Muscle layer of duodenum (tissue), 2 donors: ENCODE results near the gene CCL2.

Experiments used
- H3K27ac ChIP-seq: one replicate; pipeline ENCODE4 v1.7.0; 2013; ENCODE audit warnings: mild to moderate bottlenecking, low read length
- H3K27me3 ChIP-seq: one replicate; pipeline ENCODE4 v1.7.0; 2013; ENCODE audit warnings: low read depth, mild to moderate bottlenecking, control low read depth, low read length
- H3K36me3 ChIP-seq, 2 donors: one replicate each; pipeline ENCODE4 v1.7.0; 2013; ENCODE audit warnings: low read length in 2 of 2, control low read depth in 1 of 2, mild to moderate bottlenecking in 1 of 2; ENCODE audit not compliant: insufficient read depth in 2 of 2, control insufficient read depth in 1 of 2
- H3K4me1 ChIP-seq, 2 donors: one replicate each; pipeline ENCODE4 v1.7.0; 2013; ENCODE audit warnings: low read length in 2 of 2, mild to moderate bottlenecking in 2 of 2, control low read depth in 1 of 2, moderate library complexity in 1 of 2; ENCODE audit not compliant: insufficient read depth in 2 of 2, control insufficient read depth in 1 of 2
- H3K4me3 ChIP-seq, 2 donors: one replicate each; pipeline ENCODE4 v1.7.0; 2013; ENCODE audit warnings: low read length in 2 of 2, low read depth in 1 of 2, mild to moderate bottlenecking in 1 of 2
- H3K9me3 ChIP-seq, 2 donors: one replicate each; pipeline ENCODE4 v1.7.0; 2013; ENCODE audit warnings: low read length in 2 of 2, control low read depth in 1 of 2, mild to moderate bottlenecking in 1 of 2; ENCODE audit not compliant: control insufficient read depth in 1 of 2
- donor health status: healthy.

The CCL2 gene

GRCh38 chr17:34242587-34243363 is 12.3 kb upstream of the CCL2 start:
- Histone ChIP-seq H3K4me1 (peaks cover 12 to 28% of the 10 kb centered on the region in 2 donors), H3K27ac (peak overlapping the region; percentile 56), H3K27me3 (no peaks in the 10 kb centered on the region), H3K9me3 (no peaks in the 10 kb centered on the region), H3K36me3 (no peaks in the 10 kb centered on the region), H3K4me3 (peak overlapping the region in 1 of 2 donors; percentile 12)

DNA sequence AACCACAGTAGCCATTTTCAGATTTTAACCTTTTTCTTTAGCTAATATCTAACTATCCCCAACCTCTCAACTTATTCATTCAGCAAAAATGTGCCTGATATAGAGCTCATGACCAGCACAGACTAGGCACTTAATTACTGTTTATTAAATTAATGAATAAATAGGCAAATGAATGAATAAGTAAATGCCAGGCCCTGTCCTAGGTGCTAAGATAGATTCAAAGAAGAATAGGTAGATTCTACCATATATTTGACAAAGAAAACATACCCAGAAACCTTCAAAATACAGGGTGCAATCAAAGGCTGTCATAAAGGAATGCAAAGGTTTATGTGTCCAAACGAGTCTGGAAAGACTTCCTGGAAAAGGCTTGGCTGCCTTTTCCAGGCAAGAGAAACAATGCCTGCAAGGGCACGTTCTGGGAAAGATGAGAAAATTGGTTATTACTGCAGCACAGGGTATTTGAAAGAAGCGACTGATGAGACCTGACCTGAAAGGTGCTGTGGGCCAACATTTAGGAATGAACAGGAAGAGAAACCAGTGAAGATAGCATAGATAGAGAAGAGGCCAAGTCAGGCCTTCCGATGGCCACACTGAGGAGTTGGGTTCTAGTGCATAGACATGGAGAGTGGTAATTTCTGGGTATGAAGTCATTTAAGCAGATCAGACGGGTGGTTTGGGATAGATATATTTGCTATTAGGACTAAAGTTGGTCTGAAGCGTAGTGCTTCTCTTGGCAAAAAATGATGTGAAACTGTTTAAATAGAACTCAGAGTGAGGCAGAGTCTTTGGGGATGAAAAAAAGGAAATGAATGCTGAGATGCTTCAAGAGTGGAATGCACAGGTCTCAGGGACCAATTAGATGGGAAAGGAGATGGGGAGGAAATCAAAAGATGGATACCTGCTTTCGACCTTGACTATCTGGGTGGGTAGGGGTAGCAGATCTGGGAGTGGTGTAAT is 11.4 kb upstream of the CCL2 start:
- Histone ChIP-seq H3K9me3 (no peaks in the 10 kb centered on the region), H3K4me3 (no peak overlapping the region), H3K4me1 (peaks cover 19 to 30% of the 10 kb centered on the region in 2 donors), H3K36me3 (no peaks in the 10 kb centered on the region), H3K27ac (peak overlapping the region; percentile 56), H3K27me3 (no peaks in the 10 kb centered on the region)

DNA sequence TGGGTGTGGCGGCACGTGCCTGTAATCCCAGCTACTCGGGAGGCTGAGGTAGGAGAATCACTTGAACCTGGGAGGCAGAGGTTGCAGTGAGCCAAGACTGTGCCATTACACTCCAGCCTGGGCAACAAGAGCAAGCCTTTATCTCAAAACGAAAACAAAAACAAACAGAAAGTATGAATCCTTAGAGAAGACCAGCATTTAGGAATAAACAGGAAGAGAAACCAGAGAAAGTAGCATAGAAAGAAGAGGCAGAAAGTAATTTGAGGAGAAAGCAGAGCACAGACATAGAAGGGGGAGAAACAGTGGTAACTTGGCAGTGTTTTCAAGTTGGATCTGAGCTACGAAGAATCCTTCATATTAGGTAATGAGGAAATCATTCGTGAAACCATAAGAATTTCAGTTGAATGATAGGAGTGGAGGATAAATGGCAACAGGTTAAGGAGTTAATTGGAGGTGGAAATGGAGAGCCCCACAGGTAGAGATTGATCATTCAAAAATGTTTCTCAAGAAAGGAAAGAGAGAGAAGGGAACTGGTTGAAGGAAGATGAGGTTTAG is 9.7 kb upstream of the CCL2 start:
- H3K27me3 ChIP-seq: no peaks in the 10 kb centered on the region
- no peak overlapping the region for H3K27ac ChIP-seq
- no peaks in the 10 kb centered on the region for H3K9me3 ChIP-seq
- H3K4me3 ChIP-seq: no peak overlapping the region
- H3K4me1 ChIP-seq: peaks cover 15 to 41% of the 10 kb centered on the region in 2 donors
- no peaks in the 10 kb centered on the region for H3K36me3 ChIP-seq

- Histone ChIP-seq H3K9me3 (no peaks in the 10 kb centered on the region), H3K4me3 (no peak overlapping the region), H3K4me1 (peaks cover 16 to 50% of the 10 kb centered on the region in 2 donors), H3K36me3 (no peaks in the 10 kb centered on the region), H3K27ac (peak overlapping the region; percentile 37), H3K27me3 (no peaks in the 10 kb centered on the region)
Measured at GRCh38 chr17:34246446-34246845, 8.6 kb upstream of the CCL2 start.

- Histone ChIP-seq H3K27me3 (no peaks in the 10 kb centered on the region), H3K4me1 (peaks cover 20 to 52% of the 10 kb centered on the region in 2 donors), H3K27ac (peak overlapping the region; percentile 37), H3K4me3 (no peak overlapping the region), H3K36me3 (no peaks in the 10 kb centered on the region), H3K9me3 (no peaks in the 10 kb centered on the region)
Measured at GRCh38 chr17:34246881-34247280, 8.2 kb upstream of the CCL2 start.

DNA sequence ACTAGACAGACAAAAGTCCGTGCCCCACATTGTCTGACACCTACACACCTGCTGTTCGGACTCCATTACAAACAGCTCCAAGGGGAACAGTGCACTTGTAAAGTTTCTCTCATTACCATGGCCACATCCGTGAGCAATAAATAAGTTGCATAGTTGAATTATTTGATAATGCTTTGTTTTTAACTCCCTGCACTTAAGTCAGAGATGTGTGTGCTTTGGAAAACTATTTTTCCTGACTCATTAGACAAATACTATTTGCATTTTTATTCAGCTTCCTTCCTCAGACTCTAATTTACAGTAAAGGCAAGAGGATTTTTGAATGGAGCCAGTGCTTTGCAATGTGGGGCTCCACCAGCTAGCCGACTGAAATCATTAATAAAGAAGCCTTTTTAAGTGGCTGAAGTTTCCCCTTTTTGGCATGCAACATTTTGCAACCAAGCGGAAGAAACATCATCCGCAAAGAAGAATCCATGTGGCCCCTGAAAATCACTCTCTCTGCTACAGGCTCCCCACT is 6.5 kb upstream of the CCL2 start:
- Histone ChIP-seq H3K4me3 (no peak overlapping the region), H3K36me3 (no peaks in the 10 kb centered on the region), H3K9me3 (no peaks in the 10 kb centered on the region), H3K4me1 (peaks cover 36 to 49% of the 10 kb centered on the region in 2 donors), H3K27ac (peak overlapping the region; percentile 84), H3K27me3 (no peaks in the 10 kb centered on the region)

GRCh38 chr17:34249061-34249460 is 6.0 kb upstream of the CCL2 start:
- Histone ChIP-seq H3K9me3 (no peaks in the 10 kb centered on the region), H3K4me3 (no peak overlapping the region), H3K4me1 (peaks cover 39 to 47% of the 10 kb centered on the region in 2 donors), H3K36me3 (no peaks in the 10 kb centered on the region), H3K27me3 (no peaks in the 10 kb centered on the region), H3K27ac (peak overlapping the region; percentile 84)

DNA sequence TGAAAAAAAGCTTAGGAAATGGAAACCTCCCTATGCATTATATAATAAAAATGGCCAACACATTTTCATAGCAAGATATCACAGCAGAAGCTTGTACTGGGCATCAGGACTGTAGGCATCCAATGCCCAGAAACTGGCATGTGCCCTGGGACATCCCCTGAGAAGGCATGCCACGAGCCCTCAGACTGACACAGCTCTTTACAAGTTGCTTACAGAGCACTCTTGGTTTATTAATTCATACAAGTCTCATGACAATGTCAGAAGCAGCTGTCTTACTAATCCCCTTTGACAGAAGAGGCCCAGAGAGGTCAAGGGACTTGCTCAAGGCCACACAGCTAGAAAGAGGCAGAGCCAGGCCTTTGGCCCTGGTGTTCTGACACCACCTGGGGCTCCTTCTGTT is 5.6 kb upstream of the CCL2 start:
- H3K4me1 ChIP-seq: peaks cover 43 to 51% of the 10 kb centered on the region in 2 donors
- no peaks in the 10 kb centered on the region for H3K27me3 ChIP-seq
- H3K4me3 ChIP-seq: no peak overlapping the region
- H3K9me3 ChIP-seq: no peaks in the 10 kb centered on the region
- no peaks in the 10 kb centered on the region for H3K36me3 ChIP-seq
- H3K27ac ChIP-seq: peak overlapping the region; percentile 84

DNA sequence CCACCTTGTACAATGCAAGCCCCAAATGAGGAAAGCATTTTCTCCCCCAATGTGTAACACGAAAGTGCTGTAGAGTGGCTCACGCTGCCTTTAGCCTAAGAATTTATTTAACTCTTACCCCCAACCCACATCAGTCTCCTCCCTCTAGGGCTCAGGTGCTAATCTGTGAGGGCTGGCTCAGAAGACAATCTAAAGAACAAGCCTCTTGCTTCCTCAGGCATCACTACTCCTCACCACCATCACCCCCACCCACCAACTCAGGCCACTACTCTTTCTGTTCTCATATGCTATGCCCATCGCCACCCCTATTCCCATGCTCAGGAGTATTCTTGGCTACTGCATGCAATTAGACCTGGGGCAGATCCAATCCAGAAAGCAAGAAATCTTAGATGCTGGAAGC is 3.9 kb upstream of the CCL2 start:
- no peak overlapping the region for H3K4me3 ChIP-seq
- no peak overlapping the region for H3K27ac ChIP-seq
- H3K4me1 ChIP-seq: peaks cover 48 to 58% of the 10 kb centered on the region in 2 donors
- no peaks in the 10 kb centered on the region for H3K36me3 ChIP-seq
- no peaks in the 10 kb centered on the region for H3K27me3 ChIP-seq
- H3K9me3 ChIP-seq: no peaks in the 10 kb centered on the region

DNA sequence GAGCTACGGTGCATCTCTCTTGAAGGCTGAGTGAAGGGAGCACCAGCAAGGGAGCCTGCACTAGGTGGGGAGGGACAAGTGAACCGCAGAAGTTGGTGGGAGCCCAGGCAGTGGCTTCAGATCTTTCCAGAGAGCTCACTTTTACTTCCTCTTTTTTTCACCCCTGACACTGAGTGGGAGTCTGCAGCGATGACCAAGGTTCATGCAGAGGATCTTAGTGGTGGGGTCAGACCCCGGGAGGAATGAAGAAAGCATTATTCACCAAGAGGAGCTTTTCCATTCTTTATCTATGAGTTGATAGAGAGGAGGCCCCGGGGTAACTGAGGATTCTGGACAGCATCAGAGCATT is 3.0 kb upstream of the CCL2 start:
- Histone ChIP-seq H3K27me3 (no peaks in the 10 kb centered on the region), H3K36me3 (no peaks in the 10 kb centered on the region), H3K4me3 (no peak overlapping the region), H3K9me3 (no peaks in the 10 kb centered on the region), H3K4me1 (peaks cover 48 to 58% of the 10 kb centered on the region in 2 donors), H3K27ac (peak overlapping the region; percentile 95)
